Measurements from ENCODE around the gene COL8A2.

COL8A2 gene

DNA sequence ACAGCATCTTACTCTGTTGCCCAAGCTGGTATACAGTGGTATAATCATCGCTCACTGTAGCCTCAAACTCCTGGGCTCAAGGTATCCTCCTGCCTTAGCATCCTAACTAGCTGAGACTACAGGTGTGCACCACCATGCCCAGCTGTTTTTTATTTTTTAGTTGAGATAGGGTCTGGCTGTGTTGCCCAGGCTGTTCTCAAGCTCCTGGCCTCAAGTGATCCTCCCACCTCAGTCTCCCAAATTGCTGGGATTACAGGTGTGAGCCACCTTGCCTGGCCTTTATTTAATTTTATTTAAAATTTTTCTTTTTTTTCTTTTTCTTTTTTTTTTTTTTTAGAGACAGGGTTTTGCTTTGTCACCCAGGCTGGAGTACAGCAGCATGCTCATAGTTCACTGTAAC, 40.1 kb upstream of the COL8A2 start:
- Histone ChIP-seq H3K4me1 (ENCODE audit: low read depth, poor library complexity, severe bottlenecking) (peaks cover 15% of the 10 kb centered on the region), H3K27me3 (ENCODE audit: insufficient read depth, low read depth) (no peaks in the 10 kb centered on the region), H2AFZ (ENCODE audit: low read depth) (no peak overlapping the region), H3K9ac (no peak overlapping the region), H3K27ac (no peak overlapping the region), H3K79me2 (ENCODE audit: insufficient read depth, low read depth) (peaks cover 56% of the 10 kb centered on the region), H3K4me2 (no peak overlapping the region), H3K36me3 (ENCODE audit: insufficient read depth) (no peaks in the 10 kb centered on the region), H3K4me3 (IDR thresholded peaks at IDR 0.05; ENCODE audit: insufficient read depth, low read depth, low read length) (no peak overlapping the region), H4K20me1 (ENCODE audit: insufficient read depth) (0 out of 2 replicates have a peak, but pooled peaks cover 11% of the 10 kb centered on the region)
- TF ChIP-seq, protein P1, sequence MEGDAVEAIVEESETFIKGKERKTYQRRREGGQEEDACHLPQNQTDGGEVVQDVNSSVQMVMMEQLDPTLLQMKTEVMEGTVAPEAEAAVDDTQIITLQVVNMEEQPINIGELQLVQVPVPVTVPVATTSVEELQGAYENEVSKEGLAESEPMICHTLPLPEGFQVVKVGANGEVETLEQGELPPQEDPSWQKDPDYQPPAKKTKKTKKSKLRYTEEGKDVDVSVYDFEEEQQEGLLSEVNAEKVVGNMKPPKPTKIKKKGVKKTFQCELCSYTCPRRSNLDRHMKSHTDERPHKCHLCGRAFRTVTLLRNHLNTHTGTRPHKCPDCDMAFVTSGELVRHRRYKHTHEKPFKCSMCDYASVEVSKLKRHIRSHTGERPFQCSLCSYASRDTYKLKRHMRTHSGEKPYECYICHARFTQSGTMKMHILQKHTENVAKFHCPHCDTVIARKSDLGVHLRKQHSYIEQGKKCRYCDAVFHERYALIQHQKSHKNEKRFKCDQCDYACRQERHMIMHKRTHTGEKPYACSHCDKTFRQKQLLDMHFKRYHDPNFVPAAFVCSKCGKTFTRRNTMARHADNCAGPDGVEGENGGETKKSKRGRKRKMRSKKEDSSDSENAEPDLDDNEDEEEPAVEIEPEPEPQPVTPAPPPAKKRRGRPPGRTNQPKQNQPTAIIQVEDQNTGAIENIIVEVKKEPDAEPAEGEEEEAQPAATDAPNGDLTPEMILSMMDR (conservative IDR thresholded peaks at IDR 0.05; ENCODE audit: low read depth, low read length) = no peak

DNA sequence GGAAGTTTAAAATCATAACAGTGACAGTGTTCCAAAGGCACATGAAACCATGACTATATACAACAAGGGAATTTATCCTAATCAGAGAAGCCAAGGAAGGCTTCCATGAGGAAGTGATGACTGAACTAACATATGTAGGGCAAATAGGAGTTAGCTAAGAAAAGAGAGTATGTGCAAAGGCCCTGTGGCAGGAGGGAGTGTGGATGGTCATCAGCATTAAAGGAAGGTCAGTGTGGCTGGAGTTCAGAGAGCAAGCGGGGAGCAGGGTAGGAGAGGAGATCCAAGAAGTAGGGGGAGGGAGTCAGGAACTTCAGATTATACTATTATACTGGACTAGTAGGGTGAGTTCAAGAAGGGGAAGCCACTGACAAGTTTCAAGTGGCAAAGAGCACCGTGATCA, 39.3 kb upstream of the COL8A2 start:
- H3K36me3 ChIP-seq (ENCODE audit: insufficient read depth) = no peaks in the 10 kb centered on the region
- H3K27ac ChIP-seq = no peak overlapping the region
- TF ChIP-seq, protein P1 (conservative IDR thresholded peaks at IDR 0.05; ENCODE audit: low read depth, low read length) = no peak
- H3K9ac ChIP-seq = no peak overlapping the region
- H3K4me1 ChIP-seq (ENCODE audit: low read depth, poor library complexity, severe bottlenecking) = peaks cover 22% of the 10 kb centered on the region
- 0 out of 2 replicates have a peak, but pooled peaks cover 11% of the 10 kb centered on the region for H4K20me1 ChIP-seq (ENCODE audit: insufficient read depth)
- no peaks in the 10 kb centered on the region for H3K27me3 ChIP-seq (ENCODE audit: insufficient read depth, low read depth)
- H3K4me3 ChIP-seq (IDR thresholded peaks at IDR 0.05; ENCODE audit: insufficient read depth, low read depth, low read length) = no peak overlapping the region
- no peak overlapping the region for H3K4me2 ChIP-seq
- peaks cover 64% of the 10 kb centered on the region for H3K79me2 ChIP-seq (ENCODE audit: insufficient read depth, low read depth)
- H2AFZ ChIP-seq (ENCODE audit: low read depth) = no peak overlapping the region

DNA sequence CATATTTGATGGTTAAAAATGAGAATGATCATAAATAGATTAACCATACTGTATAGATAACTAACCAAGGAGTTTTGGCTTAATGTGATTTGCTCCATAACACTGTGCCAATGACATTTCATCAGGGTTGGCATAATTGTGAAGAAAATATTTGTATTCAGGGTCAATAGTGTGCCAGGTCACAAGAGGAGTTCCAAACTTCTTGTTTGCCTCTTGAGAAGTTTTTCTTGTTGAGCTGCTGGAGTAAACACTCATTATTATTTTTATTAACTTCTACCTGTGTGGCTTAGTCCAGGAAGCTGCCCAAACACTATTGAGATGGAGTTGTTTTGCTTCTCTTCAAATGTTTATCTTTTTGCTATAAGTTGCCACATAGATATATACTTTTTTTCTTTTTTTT, 38.4 kb upstream of the COL8A2 start:
- H4K20me1 ChIP-seq (ENCODE audit: insufficient read depth) = 0 out of 2 replicates have a peak, but pooled peaks cover 11% of the 10 kb centered on the region
- H3K27ac ChIP-seq = no peak overlapping the region
- H2AFZ ChIP-seq (ENCODE audit: low read depth) = no peak overlapping the region
- H3K4me1 ChIP-seq (ENCODE audit: low read depth, poor library complexity, severe bottlenecking) = peaks cover 30% of the 10 kb centered on the region
- TF ChIP-seq, protein P1 (conservative IDR thresholded peaks at IDR 0.05; ENCODE audit: low read depth, low read length) = no peak
- no peak overlapping the region for H3K9ac ChIP-seq
- H3K27me3 ChIP-seq (ENCODE audit: insufficient read depth, low read depth) = no peaks in the 10 kb centered on the region
- no peak overlapping the region for H3K4me3 ChIP-seq (IDR thresholded peaks at IDR 0.05; ENCODE audit: insufficient read depth, low read depth, low read length)
- H3K79me2 ChIP-seq (ENCODE audit: insufficient read depth, low read depth) = peaks cover 73% of the 10 kb centered on the region
- H3K36me3 ChIP-seq (ENCODE audit: insufficient read depth) = no peaks in the 10 kb centered on the region
- no peak overlapping the region for H3K4me2 ChIP-seq

DNA sequence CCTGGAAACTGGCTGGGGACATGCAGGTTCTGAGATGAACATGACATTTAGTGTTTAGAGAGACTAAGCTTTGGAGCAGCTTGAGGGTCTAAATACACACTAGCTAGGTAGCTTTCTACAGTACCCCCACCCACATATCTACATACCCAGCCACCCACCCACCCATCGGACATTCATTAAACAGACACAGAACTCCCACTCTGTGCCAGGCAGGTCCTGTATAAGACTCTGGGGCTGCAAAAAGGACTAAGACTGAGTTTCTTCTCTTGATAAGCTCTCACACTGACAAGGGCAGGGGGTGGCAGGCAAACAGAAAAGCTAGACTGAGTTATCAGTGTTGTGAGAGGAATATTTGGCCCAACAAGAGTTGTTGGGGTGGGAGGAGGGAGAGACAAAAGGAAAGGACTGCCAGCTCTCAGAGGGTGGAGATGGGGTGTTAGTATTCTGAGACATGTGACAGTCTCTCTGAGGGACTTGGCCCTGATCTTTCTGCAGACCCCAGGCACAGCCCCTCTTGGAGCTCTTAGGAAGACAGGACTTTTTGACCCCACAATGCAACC, 37.7 kb upstream of the COL8A2 start:
- Histone ChIP-seq H3K4me1 (ENCODE audit: low read depth, poor library complexity, severe bottlenecking) (peaks cover 37% of the 10 kb centered on the region), H3K36me3 (ENCODE audit: insufficient read depth) (no peaks in the 10 kb centered on the region), H3K4me2 (no peak overlapping the region), H4K20me1 (ENCODE audit: insufficient read depth) (0 out of 2 replicates have a peak, but pooled peaks cover 11% of the 10 kb centered on the region), H3K4me3 (IDR thresholded peaks at IDR 0.05; ENCODE audit: insufficient read depth, low read depth, low read length) (no peak overlapping the region), H3K79me2 (ENCODE audit: insufficient read depth, low read depth) (peaks cover 80% of the 10 kb centered on the region), H3K9ac (no peak overlapping the region), H3K27ac (no peak overlapping the region), H3K27me3 (ENCODE audit: insufficient read depth, low read depth) (no peaks in the 10 kb centered on the region), H2AFZ (ENCODE audit: low read depth) (no peak overlapping the region)
- TF ChIP-seq, protein P1 (conservative IDR thresholded peaks at IDR 0.05; ENCODE audit: low read depth, low read length) = no peak
